ENCODE results near the gene PRADC1. TPM values are rescaled to one million over a fixed set of nuclear protein-coding genes. Genes with fewer than 3 reads are reported as not detected.

Gene PRADC1
- total and polyA plus RNA-seq, 5 donors from 2014 or later = 7.0 to 35.3 (median 32.4) TPM

- H3K4me3 Mint-ChIP-seq = no peak overlapping the region
- Histone ChIP-seq H3K27ac (ENCODE audit: insufficient read depth, low read length, poor library complexity, severe bottlenecking) (no peak overlapping the region), H3K36me3 (ENCODE audit: control insufficient read depth, insufficient read depth, low read length) (peaks cover 15% of the 10 kb centered on the region), H3K4me1 (ENCODE audit: control insufficient read depth, insufficient read depth, low read length, poor library complexity, severe bottlenecking) (peaks cover 6% of the 10 kb centered on the region), H3K9me3 (ENCODE audit: control insufficient read depth in 2 of 2, low read length in 2 of 2) (no peaks in the 10 kb centered on the region), H3K4me3 (ENCODE audit: low read depth, low read length) (no peak overlapping the region), H3K27me3 (ENCODE audit: control insufficient read depth, insufficient read depth, low read length) (no peaks in the 10 kb centered on the region)
- no peak overlapping the region for H3K27ac Mint-ChIP-seq
- H3K9me3 Mint-ChIP-seq = no peaks in the 10 kb centered on the region
- peaks cover 0 to 13% (median 2%) of the 10 kb centered on the region in 4 donors for H3K4me1 Mint-ChIP-seq
- H3K27me3 Mint-ChIP-seq = no peaks in the 10 kb centered on the region
- H3K36me3 Mint-ChIP-seq = peaks cover 4% of the 10 kb centered on the region
- ATAC-seq (ENCODE audit: low read depth in 2 of 2) = no peak
- no peak for DNase-seq
Observed at GRCh38 chr2:73262108-73262651, 29.1 kb upstream of the PRADC1 start.

- no peak for DNase-seq
- no peaks in the 10 kb centered on the region for H3K9me3 Mint-ChIP-seq
- no peaks in the 10 kb centered on the region for H3K27me3 ChIP-seq (ENCODE audit: control insufficient read depth, insufficient read depth, low read length)
Observed at GRCh38 chr2:73260338-73260984, 27.4 kb upstream of the PRADC1 start.

GRCh38 chr2:73259704-73260337, 26.8 kb upstream of the PRADC1 start:
- ATAC-seq (ENCODE audit: low read depth in 2 of 2) (no peak), DNase-seq (no peak)
- Mint-ChIP-seq H3K4me1 (peaks cover 0 to 9% (median 0%) of the 10 kb centered on the region in 4 donors), H3K27ac (no peak overlapping the region), H3K4me3 (no peak overlapping the region), H3K9me3 (no peaks in the 10 kb centered on the region), H3K27me3 (no peaks in the 10 kb centered on the region), H3K36me3 (peaks cover 4% of the 10 kb centered on the region)
- Histone ChIP-seq H3K27ac (ENCODE audit: insufficient read depth, low read length, poor library complexity, severe bottlenecking) (no peak overlapping the region), H3K4me1 (ENCODE audit: control insufficient read depth, insufficient read depth, low read length, poor library complexity, severe bottlenecking) (peaks cover 6% of the 10 kb centered on the region), H3K9me3 (ENCODE audit: control insufficient read depth in 2 of 2, low read length in 2 of 2) (no peaks in the 10 kb centered on the region), H3K27me3 (ENCODE audit: control insufficient read depth, insufficient read depth, low read length) (no peaks in the 10 kb centered on the region), H3K36me3 (ENCODE audit: control insufficient read depth, insufficient read depth, low read length) (peaks cover 15% of the 10 kb centered on the region), H3K4me3 (ENCODE audit: low read depth, low read length) (no peak overlapping the region)

More at GRCh38 chr2:73260338-73260984, 27.4 kb upstream of the PRADC1 start:
- H3K4me1 ChIP-seq (ENCODE audit: control insufficient read depth, insufficient read depth, low read length, poor library complexity, severe bottlenecking) = peaks cover 6% of the 10 kb centered on the region
- H3K36me3 ChIP-seq (ENCODE audit: control insufficient read depth, insufficient read depth, low read length) = peaks cover 15% of the 10 kb centered on the region
- no peak overlapping the region for H3K27ac Mint-ChIP-seq
- H3K36me3 Mint-ChIP-seq = peaks cover 4% of the 10 kb centered on the region
- no peak overlapping the region for H3K4me3 Mint-ChIP-seq
- H3K27me3 Mint-ChIP-seq = no peaks in the 10 kb centered on the region
- no peak overlapping the region for H3K27ac ChIP-seq (ENCODE audit: insufficient read depth, low read length, poor library complexity, severe bottlenecking)
- H3K4me1 Mint-ChIP-seq = peaks cover 0 to 9% (median 0%) of the 10 kb centered on the region in 4 donors
- no peaks in the 10 kb centered on the region for H3K9me3 ChIP-seq (ENCODE audit: control insufficient read depth in 2 of 2, low read length in 2 of 2)
- no peak for ATAC-seq (ENCODE audit: low read depth in 2 of 2)
- H3K4me3 ChIP-seq (ENCODE audit: low read depth, low read length) = no peak overlapping the region

- Mint-ChIP-seq H3K4me3 (no peak overlapping the region), H3K27me3 (no peaks in the 10 kb centered on the region), H3K36me3 (peaks cover 4% of the 10 kb centered on the region), H3K27ac (no peak overlapping the region), H3K9me3 (no peaks in the 10 kb centered on the region), H3K4me1 (peaks cover 0 to 9% (median 0%) of the 10 kb centered on the region in 4 donors)
- Histone ChIP-seq H3K36me3 (ENCODE audit: control insufficient read depth, insufficient read depth, low read length) (peaks cover 16% of the 10 kb centered on the region), H3K9me3 (ENCODE audit: control insufficient read depth in 2 of 2, low read length in 2 of 2) (no peaks in the 10 kb centered on the region), H3K27ac (ENCODE audit: insufficient read depth, low read length, poor library complexity, severe bottlenecking) (no peak overlapping the region), H3K4me1 (ENCODE audit: control insufficient read depth, insufficient read depth, low read length, poor library complexity, severe bottlenecking) (peaks cover 6% of the 10 kb centered on the region), H3K27me3 (ENCODE audit: control insufficient read depth, insufficient read depth, low read length) (no peaks in the 10 kb centered on the region), H3K4me3 (ENCODE audit: low read depth, low read length) (no peak overlapping the region)
- no peak for ATAC-seq (ENCODE audit: low read depth in 2 of 2)
- no peak for DNase-seq
Observed at GRCh38 chr2:73259276-73259675, 26.2 kb upstream of the PRADC1 start.

GRCh38 chr2:73258913-73259215, 25.8 kb upstream of the PRADC1 start:
- Histone ChIP-seq H3K36me3 (ENCODE audit: control insufficient read depth, insufficient read depth, low read length) (peaks cover 18% of the 10 kb centered on the region), H3K27ac (ENCODE audit: insufficient read depth, low read length, poor library complexity, severe bottlenecking) (no peak overlapping the region), H3K4me1 (ENCODE audit: control insufficient read depth, insufficient read depth, low read length, poor library complexity, severe bottlenecking) (peaks cover 6% of the 10 kb centered on the region), H3K4me3 (ENCODE audit: low read depth, low read length) (no peak overlapping the region), H3K27me3 (ENCODE audit: control insufficient read depth, insufficient read depth, low read length) (no peaks in the 10 kb centered on the region), H3K9me3 (ENCODE audit: control insufficient read depth in 2 of 2, low read length in 2 of 2) (no peaks in the 10 kb centered on the region)
- H3K9me3 Mint-ChIP-seq = no peaks in the 10 kb centered on the region
- no peak for ATAC-seq (ENCODE audit: low read depth in 2 of 2)
- peaks cover 0 to 9% (median 0%) of the 10 kb centered on the region in 4 donors for H3K4me1 Mint-ChIP-seq
- no peak overlapping the region for H3K4me3 Mint-ChIP-seq
- no peaks in the 10 kb centered on the region for H3K27me3 Mint-ChIP-seq
- no peak for DNase-seq
- H3K27ac Mint-ChIP-seq = no peak overlapping the region
- peaks cover 4% of the 10 kb centered on the region for H3K36me3 Mint-ChIP-seq

GRCh38 chr2:73258186-73258912, 25.3 kb upstream of the PRADC1 start:
- H3K27me3 ChIP-seq (ENCODE audit: control insufficient read depth, insufficient read depth, low read length) = no peaks in the 10 kb centered on the region
- H3K4me1 ChIP-seq (ENCODE audit: control insufficient read depth, insufficient read depth, low read length, poor library complexity, severe bottlenecking) = peaks cover 6% of the 10 kb centered on the region
- H3K36me3 Mint-ChIP-seq = peaks cover 4% of the 10 kb centered on the region
- H3K27ac Mint-ChIP-seq = no peak overlapping the region
- H3K4me3 Mint-ChIP-seq = peak overlapping the region in 1 of 4 donors; percentile 80
- peaks cover 20% of the 10 kb centered on the region for H3K36me3 ChIP-seq (ENCODE audit: control insufficient read depth, insufficient read depth, low read length)
- H3K4me3 ChIP-seq (ENCODE audit: low read depth, low read length) = no peak overlapping the region
- H3K27ac ChIP-seq (ENCODE audit: insufficient read depth, low read length, poor library complexity, severe bottlenecking) = no peak overlapping the region
- ATAC-seq (ENCODE audit: low read depth in 2 of 2) = no peak
- no peaks in the 10 kb centered on the region for H3K27me3 Mint-ChIP-seq
- H3K4me1 Mint-ChIP-seq = peaks cover 0 to 7% (median 0%) of the 10 kb centered on the region in 4 donors
- no peaks in the 10 kb centered on the region for H3K9me3 ChIP-seq (ENCODE audit: control insufficient read depth in 2 of 2, low read length in 2 of 2)
- DNase-seq = no peak
- no peaks in the 10 kb centered on the region for H3K9me3 Mint-ChIP-seq

- H3K36me3 ChIP-seq (ENCODE audit: control insufficient read depth, insufficient read depth, low read length) = peaks cover 22% of the 10 kb centered on the region
- H3K27ac Mint-ChIP-seq = no peak overlapping the region
- H3K27ac ChIP-seq (ENCODE audit: insufficient read depth, low read length, poor library complexity, severe bottlenecking) = no peak overlapping the region
Observed at GRCh38 chr2:73257425-73258125, 24.5 kb upstream of the PRADC1 start.

More at GRCh38 chr2:73257425-73258125, 24.5 kb upstream of the PRADC1 start:
- Mint-ChIP-seq H3K4me1 (peaks cover 0 to 7% (median 0%) of the 10 kb centered on the region in 4 donors), H3K27me3 (no peaks in the 10 kb centered on the region), H3K9me3 (no peaks in the 10 kb centered on the region), H3K4me3 (no peak overlapping the region), H3K36me3 (peaks cover 4% of the 10 kb centered on the region)
- no peaks in the 10 kb centered on the region for H3K9me3 ChIP-seq (ENCODE audit: control insufficient read depth in 2 of 2, low read length in 2 of 2)
- no peaks in the 10 kb centered on the region for H3K27me3 ChIP-seq (ENCODE audit: control insufficient read depth, insufficient read depth, low read length)
- peaks cover 6% of the 10 kb centered on the region for H3K4me1 ChIP-seq (ENCODE audit: control insufficient read depth, insufficient read depth, low read length, poor library complexity, severe bottlenecking)
- no peak overlapping the region for H3K4me3 ChIP-seq (ENCODE audit: low read depth, low read length)
- DNase-seq (no peak), ATAC-seq (ENCODE audit: low read depth in 2 of 2) (peak in 1 of 2 donors; percentile 30)

All from CD4-positive, CD25-positive, alpha-beta regulatory T cell (primary cell).